Stimulated activated CD8-positive, alpha-beta memory T cell treated with anti-CD3 and anti-CD28 coated beads, Interleukin-7, amount 100 ng/mL, for 24 hours (primary cell): ENCODE measurements around the gene HIP1R.
"Not testable (repeated sequence)": the region's sequence is repeated elsewhere in the genome, so short reads cannot be mapped to it uniquely, and the experiment has no call there.

Experiments used
- DNase-seq: peaks from one replicate; pipeline ENCODE4 v3.0.0-alpha.2; 2020; ENCODE audit warnings: low read depth

HIP1R gene

GRCh38 chr12:122895320-122895703 lies 60.1 kb downstream of the HIP1R start:
- DNase-seq, result no peak

GRCh38 chr12:122895704-122896636 lies 60.7 kb downstream of the HIP1R start, which contains the start of gene VPS37B:
Gene VPS37B (minus strand): TSS chr12:122896124. CDS start chr12:122896062, 62 bp downstream.
- peak; percentile 78 for DNase-seq

- DNase-seq, result no peak
Observed at GRCh38 chr12:122896662-122897061, 61.4 kb downstream of the HIP1R start.

GRCh38 chr12:122899887-122900286 lies 64.6 kb downstream of the HIP1R start:
- DNase-seq, result no peak

- no peak for DNase-seq
Observed at GRCh38 chr12:122902854-122903692, 67.8 kb downstream of the HIP1R start.

- no peak for DNase-seq
Observed at GRCh38 chr12:122903693-122904034, 68.4 kb downstream of the HIP1R start.

GRCh38 chr12:122905258-122905657 lies 70.0 kb downstream of the HIP1R start:
- not testable (repeated sequence) for DNase-seq

- DNase-seq, result no peak
Observed at GRCh38 chr12:122908915-122909314, 73.7 kb downstream of the HIP1R start.

GRCh38 chr12:122909442-122910288 lies 74.4 kb downstream of the HIP1R start:
- no peak for DNase-seq
